Naive thymus-derived CD4-positive, alpha-beta T cell (primary cell): ENCODE results near the gene PSENEN. TPM values are rescaled to one million over a fixed set of nuclear protein-coding genes. Genes with fewer than 3 reads are reported as not detected.
A peak's percentile ranks its signal among the peaks of the same experiment; 100 is the strongest.

Source experiments
- ATAC-seq: fragments of 150-1000 bp; cut with Tn5 transposase; 2 replicates; pipeline ENCODE4 v1.10.0; 2021; ENCODE audit warnings: mild to moderate bottlenecking, moderate library complexity
- CTCF ChIA-PET: fragments of 350-600 bp; sonication (Branson Sonifier 250); formaldehyde crosslinking; loops from one replicate; lab custom pipeline; 2021; ENCODE audit warnings: antibody characterized with exemption; lab: Charles Lee
- POLR2A ChIA-PET: fragments of 350-600 bp; sonication (Branson Sonifier 250); formaldehyde crosslinking; loops from one replicate; lab custom pipeline; 2021; ENCODE audit warnings: antibody characterized with exemption, inconsistent platforms; lab: Charles Lee
- DNase-seq, 9 donors: peaks; one replicate each; pipeline versions ENCODE4 v3.0.0 to v3.0.0-alpha.2; 2020 to 2022; ENCODE audit warnings: mixed read lengths in 1 of 9
- H3K27ac ChIP-seq: one replicate; pipeline ENCODE4 v1.7.0; 2013; ENCODE audit warnings: mild to moderate bottlenecking, low read depth, low read length, moderate library complexity
- H3K27me3 ChIP-seq, 2 donors: one replicate each; pipeline ENCODE4 v1.7.0; 2013; ENCODE audit warnings: low read length in 2 of 2, mild to moderate bottlenecking in 2 of 2, moderate library complexity in 2 of 2; ENCODE audit not compliant: control insufficient read depth in 2 of 2, insufficient read depth in 2 of 2
- H3K36me3 ChIP-seq, 3 experiments: 1 replicate in 2 of 3; 2 replicates in 1 of 3; pipeline ENCODE4 v1.7.0; 2013; ENCODE audit warnings: low read length in 3 of 3, mild to moderate bottlenecking in 3 of 3, moderate library complexity in 1 of 3; ENCODE audit not compliant: insufficient read depth in 3 of 3, control insufficient read depth in 2 of 3
- H3K4me1 ChIP-seq, 2 donors: one replicate each; pipeline ENCODE4 v1.7.0; 2013; ENCODE audit warnings: low read length in 2 of 2, mild to moderate bottlenecking in 2 of 2, moderate library complexity in 1 of 2; ENCODE audit not compliant: control insufficient read depth in 2 of 2, insufficient read depth in 2 of 2
- H3K4me3 ChIP-seq: 2 replicates; pipeline ENCODE4 v1.7.0; 2013; ENCODE audit warnings: mild to moderate bottlenecking, low read length
- H3K9me3 ChIP-seq, 3 experiments: 1 replicate in 2 of 3; 2 replicates in 1 of 3; pipeline ENCODE4 v1.7.0; 2013; ENCODE audit warnings: low read length in 3 of 3; ENCODE audit not compliant: control insufficient read depth in 2 of 3
- H3K27ac Mint-ChIP-seq, 9 donors: one replicate each; pipeline ENCODE4 v1.8.0; 2020 to 2022; ENCODE audit warnings: mixed read lengths in 9 of 9, mild to moderate bottlenecking in 8 of 9, moderate library complexity in 5 of 9, inconsistent platforms in 2 of 9
- H3K27me3 Mint-ChIP-seq, 5 donors: one replicate each; pipeline ENCODE4 v1.8.0; 2021 to 2022; ENCODE audit warnings: mixed read lengths in 5 of 5, mild to moderate bottlenecking in 1 of 5
- H3K36me3 Mint-ChIP-seq, 5 donors: one replicate each; pipeline ENCODE4 v1.8.0; 2020 to 2022; ENCODE audit warnings: mixed read lengths in 5 of 5, mild to moderate bottlenecking in 3 of 5, inconsistent platforms in 1 of 5
- H3K4me1 Mint-ChIP-seq, 7 donors: one replicate each; pipeline ENCODE4 v1.8.0; 2020 to 2022; ENCODE audit warnings: mixed read lengths in 7 of 7, mild to moderate bottlenecking in 3 of 7, inconsistent platforms in 1 of 7
- H3K4me3 Mint-ChIP-seq, 10 donors: one replicate each; pipeline ENCODE4 v1.8.0; 2020 to 2022; ENCODE audit warnings: mild to moderate bottlenecking in 10 of 10, mixed read lengths in 10 of 10, moderate library complexity in 6 of 10, inconsistent platforms in 2 of 10
- H3K9me3 Mint-ChIP-seq, 11 donors: one replicate each; pipeline ENCODE4 v1.8.0; 2020 to 2022; ENCODE audit warnings: mixed read lengths in 11 of 11, mild to moderate bottlenecking in 4 of 11, inconsistent platforms in 1 of 11, moderate library complexity in 1 of 11
- intact Hi-C, 2 donors: fragments of 100-400 bp; cut with micrococcal nuclease; formaldehyde crosslinking; loops; one replicate each; pipeline ENCODE4 v1.15.1; 2023
- polyA plus RNA-seq, 2 donors: library from polyadenylated mRNA; unstranded; fragments of 300-500 nt; fragmentation: Illumina TruSeq; gene quantifications; one replicate each; pipeline ENCODE4 v1.2.3, GENCODE V29; 2021
- total RNA-seq, 6 experiments: library from RNA in 5 of 6; stranded (reverse) in 5 of 6; gene quantifications; 1 replicate in 5 of 6; 2 replicates in 1 of 6; pipeline ENCODE4 v1.2.3 and lab custom pipeline; 2021 to 2026

The PSENEN gene
- total and polyA plus RNA-seq, 7 experiments from 2014 or later = 20.4 to 79.1 (median 33.9) TPM

GRCh38 chr19:35713904-35714495 is 31.5 kb upstream of the PSENEN start:
- Mint-ChIP-seq H3K27me3 (no peaks in the 10 kb centered on the region), H3K4me1 (peaks cover 40 to 67% (median 54%) of the 10 kb centered on the region in 7 donors), H3K4me3 (peak overlapping the region; percentile 32 to 97 (median 55)), H3K27ac (peak overlapping the region; percentile 26 to 97 (median 73)), H3K9me3 (no peaks in the 10 kb centered on the region), H3K36me3 (peaks cover 0 to 10% (median 0%) of the 10 kb centered on the region in 5 donors)
- no peak for DNase-seq
- intact Hi-C loops = no loop called here
- H3K4me1 ChIP-seq = peaks cover 32 to 60% of the 10 kb centered on the region in 2 donors
- H3K4me3 ChIP-seq = peak overlapping the region; percentile 23
- no peaks in the 10 kb centered on the region for H3K27me3 ChIP-seq
- no peaks in the 10 kb centered on the region for H3K36me3 ChIP-seq
- ATAC-seq = no peak
- ChIA-PET CTCF (interaction anchor here (0.6 to 3.2 kb wide), 6 partner anchors 12 to 217 kb away, joined by 3 to 11 read pairs (median 4); no protein-coding TSS in a partner anchor), POLR2A (interaction anchor here (1.4 to 3.9 kb wide), 3 partner anchors 12 to 218 kb away, joined by 3 to 20 read pairs (median 8); no protein-coding TSS in a partner anchor)
- peak overlapping the region; percentile 56 for H3K27ac ChIP-seq
- no peaks in the 10 kb centered on the region for H3K9me3 ChIP-seq

- H3K27ac ChIP-seq = no peak overlapping the region
Measured at GRCh38 chr19:35714601-35715354, 30.7 kb upstream of the PSENEN start.

GRCh38 chr19:35715355-35715809 is 30.1 kb upstream of the PSENEN start:
- peaks cover 37 to 66% of the 10 kb centered on the region in 2 donors for H3K4me1 ChIP-seq
- Mint-ChIP-seq H3K36me3 (peaks cover 0 to 15% (median 3%) of the 10 kb centered on the region in 5 donors), H3K4me1 (peaks cover 40 to 69% (median 64%) of the 10 kb centered on the region in 7 donors), H3K4me3 (peak overlapping the region in 8 of 10 donors; percentile 5 to 99 (median 94)), H3K9me3 (no peaks in the 10 kb centered on the region), H3K27me3 (no peaks in the 10 kb centered on the region), H3K27ac (peak overlapping the region in 3 of 9 donors; percentile 92 to 98 (median 97))
- no peak overlapping the region for H3K27ac ChIP-seq
- ChIA-PET CTCF (interaction anchor here (0.9 to 3.2 kb wide), 5 partner anchors 13 to 216 kb away, joined by 3 to 11 read pairs (median 3); no protein-coding TSS in a partner anchor), POLR2A (interaction anchor here (1.0 to 1.4 kb wide), 5 partner anchors 9 to 216 kb away, joined by 3 to 6 read pairs (median 3); partner anchors contain the start of gene IGFLR1)
- no peaks in the 10 kb centered on the region for H3K27me3 ChIP-seq
- peaks cover 0 to 9% (median 0%) of the 10 kb centered on the region in 3 experiments for H3K36me3 ChIP-seq
- no peak overlapping the region for H3K4me3 ChIP-seq
- DNase-seq (no peak), ATAC-seq (no peak)
- H3K9me3 ChIP-seq = no peaks in the 10 kb centered on the region
- intact Hi-C loops = loop anchor here (5.0 kb wide), 2 partner anchors 88 to 297 kb away; partner anchors contain the start of genes ALKBH6 (in 1 of the 2) and RBM42 (in 1 of the 2)

More at GRCh38 chr19:35714601-35715354, 30.7 kb upstream of the PSENEN start:
- no peaks in the 10 kb centered on the region for H3K27me3 Mint-ChIP-seq
- H3K27ac Mint-ChIP-seq = peak overlapping the region in 6 of 9 donors; percentile 57 to 97 (median 78)
- Histone ChIP-seq H3K36me3 (peaks cover 0 to 3% (median 0%) of the 10 kb centered on the region in 3 experiments), H3K4me1 (peaks cover 37 to 67% of the 10 kb centered on the region in 2 donors), H3K9me3 (no peaks in the 10 kb centered on the region), H3K27me3 (no peaks in the 10 kb centered on the region), H3K4me3 (no peak overlapping the region)
- ATAC-seq = no peak
- no peaks in the 10 kb centered on the region for H3K9me3 Mint-ChIP-seq
- no peak for DNase-seq
- ChIA-PET POLR2A (interaction anchor here (1.4 to 3.9 kb wide), 2 partner anchors 13 to 217 kb away, joined by 3 to 20 read pairs; no protein-coding TSS in a partner anchor), CTCF (interaction anchor here (0.9 to 3.2 kb wide), 5 partner anchors 13 to 216 kb away, joined by 3 to 11 read pairs (median 3); no protein-coding TSS in a partner anchor)
- H3K36me3 Mint-ChIP-seq = peaks cover 0 to 13% (median 0%) of the 10 kb centered on the region in 5 donors
- peaks cover 40 to 70% (median 61%) of the 10 kb centered on the region in 7 donors for H3K4me1 Mint-ChIP-seq
- intact Hi-C loops = loop anchor here (5.0 kb wide), 2 partner anchors 87 to 298 kb away; partner anchors contain the start of genes ALKBH6 (in 1 of the 2) and RBM42 (in 1 of the 2)
- peak overlapping the region; percentile 16 to 97 (median 56) for H3K4me3 Mint-ChIP-seq

- intact Hi-C loops = loop anchor here (2.0 to 5.0 kb wide), 4 partner anchors 89 to 363 kb away; partner anchors contain the start of genes ALKBH6 (in 1 of the 2) and RBM42 (in 1 of the 2)
- H3K4me1 ChIP-seq = peaks cover 37 to 58% of the 10 kb centered on the region in 2 donors
- DNase-seq = peak in 2 of 9 donors; percentile 19 to 29
Measured at GRCh38 chr19:35715981-35716800, 29.3 kb upstream of the PSENEN start.

GRCh38 chr19:35716801-35717664 is 28.4 kb upstream of the PSENEN start:
- H3K36me3 Mint-ChIP-seq = peaks cover 0 to 13% (median 3%) of the 10 kb centered on the region in 5 donors
- peak overlapping the region; percentile 88 to 99 (median 96) for H3K4me3 Mint-ChIP-seq
- Histone ChIP-seq H3K27me3 (no peaks in the 10 kb centered on the region), H3K9me3 (no peaks in the 10 kb centered on the region), H3K27ac (peak overlapping the region; percentile 80), H3K4me1 (peaks cover 37 to 54% of the 10 kb centered on the region in 2 donors), H3K36me3 (peaks cover 0 to 22% (median 0%) of the 10 kb centered on the region in 3 experiments), H3K4me3 (peak overlapping the region; percentile 84)
- CTCF ChIA-PET = no interaction called here
- intact Hi-C loops = loop anchor here (1.0 to 5.0 kb wide), 23 partner anchors 15 to 398 kb away; partner anchors contain the start of genes COX6B1 (in 2 of the 2), PROSER3 (in 2 of the 2), PSENEN (in 2 of the 2) and THAP8 (in 2 of the 2)
- peaks cover 40 to 63% (median 57%) of the 10 kb centered on the region in 7 donors for H3K4me1 Mint-ChIP-seq
- H3K27me3 Mint-ChIP-seq = no peaks in the 10 kb centered on the region
- H3K9me3 Mint-ChIP-seq = no peaks in the 10 kb centered on the region
- ATAC-seq (peak; percentile 92), DNase-seq (peak; percentile 64 to 99 (median 98))
- POLR2A ChIA-PET = interaction anchor here (0.5 to 2.1 kb wide), 8 partner anchors 14 to 401 kb away, joined by 3 to 20 read pairs (median 4); partner anchors contain the start of genes IGFLR1, PSENEN and U2AF1L4
- peak overlapping the region; percentile 22 to 98 (median 92) for H3K27ac Mint-ChIP-seq

More at GRCh38 chr19:35715981-35716800, 29.3 kb upstream of the PSENEN start:
- Mint-ChIP-seq H3K36me3 (peaks cover 0 to 15% (median 3%) of the 10 kb centered on the region in 5 donors), H3K4me1 (peaks cover 40 to 66% (median 60%) of the 10 kb centered on the region in 7 donors), H3K4me3 (peak overlapping the region; percentile 88 to 99 (median 96)), H3K9me3 (no peaks in the 10 kb centered on the region), H3K27me3 (no peaks in the 10 kb centered on the region), H3K27ac (peak overlapping the region; percentile 22 to 98 (median 92))
- Histone ChIP-seq H3K27ac (peak overlapping the region; percentile 80), H3K9me3 (no peaks in the 10 kb centered on the region), H3K36me3 (peaks cover 0 to 14% (median 0%) of the 10 kb centered on the region in 3 experiments), H3K4me3 (peak overlapping the region; percentile 84), H3K27me3 (no peaks in the 10 kb centered on the region)
- ChIA-PET POLR2A (interaction anchor here (1.0 to 1.1 kb wide), 4 partner anchors 9 to 26 kb away, joined by 3 to 6 read pairs (median 4); partner anchors contain the start of gene IGFLR1), CTCF (interaction anchor here (0.6 to 3.2 kb wide), 3 partner anchors 14 to 446 kb away, joined by 3 to 11 read pairs (median 5); no protein-coding TSS in a partner anchor)
- no peak for ATAC-seq
